ENCODE results near the gene DUSP15.
"Not testable (repeated sequence)": the region's sequence is repeated elsewhere in the genome, so short reads cannot be mapped to it uniquely, and the experiment has no call there.

DUSP15 gene

GRCh38 chr20:31869942-31870725, at the start of gene DUSP15, which contains the start of gene TTLL9:
TSS of gene DUSP15 (minus strand) at chr20:31870527. CDS start at chr20:31870337, 190 bp downstream.
TSS of gene TTLL9 (plus strand) at chr20:31870634. CDS start at chr20:31871127, 493 bp downstream.
- no peak for DNase-seq

DNA sequence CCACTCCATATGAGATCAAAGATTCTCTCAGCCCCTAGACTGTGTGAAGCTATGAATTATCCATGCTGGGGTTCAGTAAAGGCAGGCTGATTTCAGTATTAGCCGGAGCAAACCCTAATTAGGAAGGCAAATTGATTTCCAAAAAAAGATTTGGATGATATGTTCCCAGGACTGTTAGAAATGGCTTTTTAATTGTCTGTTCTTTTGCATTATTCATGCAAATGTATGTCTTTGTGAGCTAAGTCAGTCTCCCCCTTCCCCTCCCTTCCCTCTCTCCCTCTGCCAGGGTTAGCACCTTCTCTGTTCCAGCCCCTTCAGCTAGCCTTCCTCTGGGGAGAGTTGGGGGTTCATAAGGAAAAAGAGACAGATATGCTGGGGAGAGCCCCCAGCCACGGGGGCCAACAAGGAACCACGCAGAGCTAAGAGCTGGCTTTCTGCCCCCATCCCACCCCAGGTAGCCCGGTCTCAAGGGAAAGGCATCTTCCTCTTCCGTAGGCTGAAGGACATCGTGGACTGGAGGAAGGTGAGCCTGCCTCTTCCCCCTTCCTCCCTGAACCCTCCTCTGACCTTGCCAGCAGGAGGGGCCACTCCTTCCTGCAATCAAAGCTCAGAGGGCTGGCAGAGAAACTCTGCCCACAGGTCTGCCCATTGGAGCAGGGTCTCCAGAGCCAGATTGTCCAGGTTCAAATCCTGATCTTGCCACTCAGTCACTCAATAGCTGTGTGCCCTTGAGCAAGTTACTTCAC, 49.3 kb upstream of the DUSP15 start:
- no peak for DNase-seq

GRCh38 chr20:31918466-31919105, 48.3 kb upstream of the DUSP15 start:
- no peak for DNase-seq

GRCh38 chr20:31917962-31918412, 47.7 kb upstream of the DUSP15 start:
- DNase-seq = not testable (repeated sequence)

GRCh38 chr20:31916708-31917107, 46.4 kb upstream of the DUSP15 start:
- DNase-seq = no peak

DNA sequence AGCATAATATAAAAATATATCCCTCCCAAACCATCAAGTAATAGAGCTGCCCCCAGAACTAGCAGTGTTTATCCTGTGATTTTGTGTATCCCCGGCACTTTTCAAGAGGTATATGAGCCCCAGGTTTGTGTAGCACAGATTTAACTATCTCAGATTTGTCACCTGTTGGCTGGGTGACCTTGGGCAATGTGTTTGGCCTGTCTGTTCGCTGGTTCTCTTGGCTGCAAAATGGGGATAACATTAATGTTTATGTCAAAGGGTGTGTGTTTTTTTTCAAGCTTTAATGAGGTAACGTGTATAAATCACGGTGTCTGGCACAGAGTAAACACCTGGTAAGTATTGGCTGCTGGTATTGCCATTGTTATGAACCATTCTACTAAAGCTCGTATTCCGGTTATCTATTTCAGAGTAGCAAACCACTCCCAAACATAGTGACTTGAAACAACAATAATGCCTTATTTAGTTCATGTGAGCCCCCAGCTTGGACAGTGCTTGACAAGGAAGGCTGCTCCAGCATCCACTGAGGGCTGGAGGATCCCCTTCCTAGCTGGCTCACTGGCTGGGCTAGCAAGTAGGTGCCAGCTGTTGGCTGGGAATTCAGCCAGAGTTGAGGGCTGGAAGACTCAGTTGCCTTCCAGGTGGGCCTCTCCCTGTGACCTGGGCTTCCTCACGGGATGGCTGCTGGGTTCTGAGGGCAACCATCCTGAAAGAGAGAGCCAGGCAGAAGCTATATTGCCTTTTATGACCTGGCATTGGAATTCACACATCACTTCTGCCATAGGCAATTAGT, 45.4 kb upstream of the DUSP15 start:
- no peak for DNase-seq

GRCh38 chr20:31914170-31914569, 43.8 kb upstream of the DUSP15 start:
- DNase-seq = no peak

DNA sequence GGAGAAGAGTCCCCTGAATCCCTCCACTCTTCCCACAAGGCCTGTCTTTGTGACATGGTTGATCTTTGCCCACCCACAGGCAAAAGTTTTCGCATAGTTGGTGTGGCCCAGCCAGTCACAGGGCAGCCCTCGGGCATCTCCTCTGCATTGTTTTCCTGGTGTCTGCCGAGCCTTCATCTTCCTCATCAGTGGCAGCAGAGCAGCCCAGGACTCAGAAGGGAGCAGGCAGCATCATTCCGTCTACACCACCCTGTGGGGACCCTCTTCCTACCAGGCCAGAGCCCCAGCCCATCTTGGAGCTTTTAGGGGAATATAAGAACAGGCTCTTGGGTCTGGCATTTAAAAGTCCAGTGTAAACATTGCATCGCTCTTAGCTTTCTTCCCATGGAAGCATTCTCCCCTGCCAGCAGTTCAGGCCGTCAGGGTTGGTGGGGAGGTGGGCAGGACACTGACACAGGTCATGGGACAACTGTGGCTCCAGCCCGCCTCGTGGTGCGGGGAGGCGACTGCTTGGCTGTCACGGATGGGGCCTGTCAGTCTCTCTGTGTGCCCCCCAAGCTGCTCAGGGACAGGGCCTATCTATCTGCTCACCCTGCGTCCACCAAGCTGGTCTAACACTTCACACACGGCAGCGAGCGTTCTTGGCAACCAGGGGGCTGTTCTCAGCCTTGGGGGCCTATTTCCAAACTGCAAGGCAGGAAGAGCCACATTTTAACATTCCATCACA, 43.3 kb upstream of the DUSP15 start:
- DNase-seq = no peak

GRCh38 chr20:31910071-31910803, 39.9 kb upstream of the DUSP15 start:
- no peak for DNase-seq

DNA sequence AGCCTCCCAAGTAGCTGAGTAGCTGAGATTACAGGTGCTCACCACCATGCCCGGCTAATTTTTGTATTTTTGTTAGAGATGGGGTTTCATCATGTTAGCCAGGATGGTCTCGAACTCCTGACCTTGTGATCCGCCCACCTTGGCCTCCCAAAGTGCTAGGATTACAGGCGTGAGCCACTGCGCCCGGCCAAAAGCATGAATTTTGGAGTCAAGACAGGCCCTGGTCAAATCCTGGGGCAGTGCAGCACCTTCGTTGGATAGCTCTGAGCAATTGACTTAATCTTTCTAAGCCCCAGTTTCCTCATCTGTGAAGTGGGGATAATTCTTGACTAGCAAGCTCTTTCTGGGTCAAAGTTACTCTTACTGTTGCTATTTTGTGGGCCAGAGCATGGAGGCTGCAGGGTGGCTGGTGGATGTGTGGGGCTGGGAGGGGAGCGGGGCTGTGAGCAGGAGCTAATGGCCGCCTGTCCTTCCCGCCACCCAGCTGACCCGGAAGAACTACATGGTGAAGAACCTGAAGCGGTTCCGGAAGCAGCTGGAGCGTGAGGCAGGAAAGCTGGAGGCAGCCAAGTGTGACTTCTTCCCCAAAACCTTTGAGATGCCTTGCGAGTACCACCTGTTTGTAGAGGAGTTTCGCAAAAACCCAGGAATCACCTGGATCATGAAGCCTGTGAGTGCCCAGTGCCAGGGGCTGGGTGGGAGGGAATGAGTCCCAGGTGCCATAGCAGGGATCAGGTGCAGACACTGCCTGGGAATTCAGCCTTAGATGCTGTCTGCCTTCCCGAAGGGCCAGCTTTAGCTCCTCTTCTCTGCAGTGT, 39.1 kb upstream of the DUSP15 start:
- no peak for DNase-seq

DNA sequence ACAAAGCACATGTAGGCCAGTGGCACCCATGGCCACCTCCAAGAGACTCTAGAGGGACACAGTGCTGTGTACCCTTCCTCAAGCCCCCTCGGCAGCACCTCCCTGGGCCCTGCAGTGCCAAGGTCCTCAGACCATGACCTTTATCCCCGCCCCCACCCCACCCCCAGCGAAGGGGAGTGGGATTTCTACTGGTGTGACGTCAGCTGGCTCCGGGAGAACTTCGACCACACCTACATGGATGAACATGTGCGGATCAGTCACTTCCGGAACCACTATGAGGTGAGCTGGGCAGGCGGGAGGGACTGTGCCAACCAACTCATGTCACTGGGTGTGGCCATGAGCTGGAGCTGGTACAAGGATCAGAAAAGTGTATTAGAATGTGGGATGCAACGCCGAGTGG, 38.1 kb upstream of the DUSP15 start:
- no peak for DNase-seq

- no peak for DNase-seq
Measured at GRCh38 chr20:31908016-31908415, 37.7 kb upstream of the DUSP15 start.

- DNase-seq = no peak
Measured at GRCh38 chr20:31907046-31907445, 36.7 kb upstream of the DUSP15 start.

- DNase-seq = no peak
Measured at GRCh38 chr20:31906001-31906400, 35.7 kb upstream of the DUSP15 start.

DNA sequence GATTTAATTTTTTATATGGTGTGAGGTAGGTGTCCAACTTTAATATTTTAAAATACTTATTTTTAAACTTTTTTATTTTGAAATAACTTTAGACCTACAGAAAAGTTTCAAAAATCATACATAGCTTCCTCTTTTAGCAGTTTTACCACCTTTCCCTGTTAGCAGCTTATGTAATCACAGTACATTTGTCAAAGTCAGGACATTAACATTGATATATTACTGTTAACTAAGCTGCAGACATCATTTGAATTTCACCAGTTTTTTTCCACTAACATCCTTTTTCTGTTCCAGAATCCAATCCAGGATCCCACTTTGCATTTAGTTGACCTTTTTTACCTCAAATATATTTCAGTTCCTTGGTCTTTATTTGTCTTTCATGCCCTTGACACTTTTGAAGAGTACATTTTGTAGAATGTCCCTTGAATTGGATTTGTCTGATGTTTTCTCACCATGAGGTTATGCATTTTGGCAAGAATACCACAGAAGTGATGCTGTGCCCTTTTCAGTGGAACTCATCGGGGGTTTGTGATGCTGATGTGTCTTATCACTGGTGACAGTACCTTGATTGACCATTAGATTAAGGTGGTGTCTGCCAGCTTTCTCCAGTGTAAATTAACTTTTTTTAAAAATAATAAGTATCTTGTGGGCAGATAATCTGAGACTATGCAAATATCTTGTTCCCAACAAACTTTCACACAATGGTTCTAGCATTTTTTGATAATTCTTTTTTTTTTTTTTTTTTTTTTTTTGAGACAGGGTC, 33.5 kb upstream of the DUSP15 start:
- no peak for DNase-seq

- no peak for DNase-seq
Measured at GRCh38 chr20:31901615-31902014, 31.3 kb upstream of the DUSP15 start.

DNA sequence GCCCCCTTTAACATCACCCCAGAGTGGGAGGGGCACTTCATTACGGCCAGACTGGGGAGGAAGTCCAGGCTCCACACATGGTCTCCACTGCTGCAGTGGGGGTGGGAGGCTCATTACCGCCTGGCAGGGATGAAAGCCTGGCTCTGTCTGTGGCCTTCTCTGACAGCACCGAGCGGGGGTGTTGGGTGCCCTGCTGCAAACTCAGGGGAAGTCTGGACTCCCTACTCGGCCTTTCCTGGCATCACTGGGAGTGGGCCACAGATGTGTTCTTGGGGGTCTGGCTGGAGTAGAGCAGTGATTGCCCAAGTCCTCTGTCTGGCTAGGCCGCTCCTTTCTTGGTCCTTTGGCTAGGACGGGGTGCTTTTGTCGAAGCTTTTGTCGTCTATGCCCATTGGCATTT, 27.2 kb upstream of the DUSP15 start:
- DNase-seq = no peak

DNA sequence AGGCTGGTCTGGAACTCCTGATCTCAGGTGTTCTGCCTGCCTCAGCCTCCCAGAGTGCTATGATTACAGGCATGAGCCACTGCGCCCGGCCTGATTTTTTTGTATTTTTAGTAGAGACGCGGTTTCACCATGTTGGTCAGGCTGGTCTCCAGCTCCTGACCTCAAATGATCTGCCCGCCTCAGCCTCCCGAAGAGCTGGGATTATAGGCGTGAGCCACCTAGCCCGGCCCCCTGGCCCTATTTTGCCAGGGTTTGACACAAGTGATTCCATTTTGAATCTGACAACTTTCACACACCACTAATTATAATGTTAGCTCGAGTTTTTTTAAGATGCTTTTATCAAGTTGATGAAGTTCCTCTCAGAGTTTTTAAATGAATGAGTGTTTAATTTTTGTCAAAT, 25.7 kb upstream of the DUSP15 start:
- no peak for DNase-seq

DNA sequence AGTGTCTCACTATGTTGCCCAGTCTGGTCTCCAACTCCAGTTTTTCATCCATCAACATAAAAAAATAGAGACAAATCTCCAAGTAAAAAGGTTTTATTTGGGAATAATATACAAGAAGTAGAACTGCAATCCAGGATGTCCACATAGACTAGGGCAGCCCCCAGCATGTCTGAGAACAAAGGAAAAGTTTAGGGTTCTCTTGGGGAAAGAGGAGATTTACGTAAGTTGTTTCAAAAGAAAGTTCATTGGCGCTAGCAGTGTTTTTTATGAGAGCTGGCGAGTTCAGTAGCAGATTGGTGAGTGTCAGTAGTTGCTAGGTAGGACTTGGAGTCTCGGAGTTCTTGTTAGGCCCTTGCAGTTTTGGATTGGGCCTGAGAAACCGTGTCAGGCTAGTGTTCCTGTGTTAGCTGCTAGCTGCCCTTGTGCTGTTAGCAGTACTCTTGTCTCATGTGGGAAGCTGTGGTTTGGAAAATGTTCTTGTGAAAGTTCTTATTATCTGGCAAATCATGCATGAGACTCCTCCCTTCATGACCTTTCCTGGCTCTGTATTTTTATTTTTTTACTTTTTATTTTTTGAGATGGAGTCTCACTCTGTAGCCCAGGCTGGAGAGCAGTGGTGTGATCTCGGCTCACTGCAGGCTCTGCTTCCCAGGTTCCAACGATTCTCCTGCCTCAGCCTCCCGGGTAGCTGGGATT, 24.8 kb upstream of the DUSP15 start:
- DNase-seq = peak; percentile 56
